Loucy (cell line): ENCODE data around the gene TMCC2.

Experiments
- H2AFZ ChIP-seq: fragments of 200-600 bp; sonication (generic); 2 replicates; pipeline ENCODE4 v1.6.0; 2016; ENCODE audit warnings: antibody characterized with exemption, mild to moderate bottlenecking, low read length, moderate library complexity
- H3F3A ChIP-seq: fragments of 200-600 bp; 2 replicates; pipeline ENCODE4 v1.6.0; 2016; ENCODE audit warnings: antibody characterized with exemption, low read depth, mild to moderate bottlenecking
- H3K27me3 ChIP-seq: fragments of 200-600 bp; sonication (generic); 2 replicates; pipeline ENCODE4 v1.6.1; 2014; ENCODE audit warnings: low read length, mild to moderate bottlenecking; ENCODE audit not compliant: insufficient read depth, poor library complexity, severe bottlenecking
- H3K36me3 ChIP-seq: fragments of 200-600 bp; sonication (generic); 2 replicates; pipeline ENCODE4 v1.6.1; 2016; ENCODE audit warnings: low read length; ENCODE audit not compliant: insufficient read depth
- H3K4me1 ChIP-seq: fragments of 200-600 bp; sonication (generic); 2 replicates; pipeline ENCODE4 v1.5.1; 2014; ENCODE audit warnings: low read length, mild to moderate bottlenecking; ENCODE audit not compliant: insufficient read depth, poor library complexity, severe bottlenecking
- H3K4me2 ChIP-seq: fragments of 200-600 bp; sonication (generic); 2 replicates; pipeline ENCODE4 v1.6.0; 2014; ENCODE audit warnings: antibody characterized with exemption, low read length, low read depth, mild to moderate bottlenecking; ENCODE audit not compliant: poor library complexity, severe bottlenecking
- H3K4me3 ChIP-seq: fragments of 200-600 bp; sonication (generic); 2 replicates; pipeline ENCODE4 v1.5.1; 2014; ENCODE audit warnings: low read length, mild to moderate bottlenecking, mixed read lengths; ENCODE audit not compliant: poor library complexity, severe bottlenecking
- H3K79me2 ChIP-seq: fragments of 200-600 bp; sonication (generic); 2 replicates; pipeline ENCODE4 v1.6.1; 2014; ENCODE audit warnings: low read length; ENCODE audit not compliant: insufficient read depth
- H3K9ac ChIP-seq: fragments of 200-600 bp; sonication (generic); 2 replicates; pipeline ENCODE4 v1.6.0; 2014; ENCODE audit warnings: mild to moderate bottlenecking, low read depth, low read length, moderate library complexity; ENCODE audit not compliant: poor library complexity, severe bottlenecking
- H3K9me2 ChIP-seq: fragments of 200-600 bp; sonication (generic); replicated peaks from 2 replicates; pipeline ENCODE4 v1.6.1; 2016; ENCODE audit warnings: low read depth, low read length, mixed read lengths
- H3K9me3 ChIP-seq: fragments of 200-600 bp; sonication (generic); 2 replicates; pipeline ENCODE4 v1.6.1; 2014; ENCODE audit warnings: mild to moderate bottlenecking, antibody characterized with exemption, low read length, low read depth; ENCODE audit not compliant: insufficient read depth
- H4K20me1 ChIP-seq: fragments of 200-600 bp; sonication (generic); 2 replicates; pipeline ENCODE4 v1.6.0; 2014; ENCODE audit warnings: antibody characterized with exemption, low read length, mild to moderate bottlenecking; ENCODE audit not compliant: insufficient read depth, poor library complexity, severe bottlenecking
- EZH2phosphoT487 ChIP-seq: fragments of 200-600 bp; IDR thresholded peaks from 2 replicates; pipeline ENCODE4 v1.6.1; 2018; ENCODE audit warnings: antibody characterized with exemption, mild to moderate bottlenecking, moderate library complexity, borderline replicate concordance
- TF ChIP-seq, protein P1 (sequence below): fragments of 200-600 bp; sonication (generic); conservative IDR thresholded peaks from 2 replicates; pipeline ENCODE4 v1.5.1; 2014; ENCODE audit warnings: mild to moderate bottlenecking, antibody characterized with exemption, low read length

TMCC2 gene

DNA sequence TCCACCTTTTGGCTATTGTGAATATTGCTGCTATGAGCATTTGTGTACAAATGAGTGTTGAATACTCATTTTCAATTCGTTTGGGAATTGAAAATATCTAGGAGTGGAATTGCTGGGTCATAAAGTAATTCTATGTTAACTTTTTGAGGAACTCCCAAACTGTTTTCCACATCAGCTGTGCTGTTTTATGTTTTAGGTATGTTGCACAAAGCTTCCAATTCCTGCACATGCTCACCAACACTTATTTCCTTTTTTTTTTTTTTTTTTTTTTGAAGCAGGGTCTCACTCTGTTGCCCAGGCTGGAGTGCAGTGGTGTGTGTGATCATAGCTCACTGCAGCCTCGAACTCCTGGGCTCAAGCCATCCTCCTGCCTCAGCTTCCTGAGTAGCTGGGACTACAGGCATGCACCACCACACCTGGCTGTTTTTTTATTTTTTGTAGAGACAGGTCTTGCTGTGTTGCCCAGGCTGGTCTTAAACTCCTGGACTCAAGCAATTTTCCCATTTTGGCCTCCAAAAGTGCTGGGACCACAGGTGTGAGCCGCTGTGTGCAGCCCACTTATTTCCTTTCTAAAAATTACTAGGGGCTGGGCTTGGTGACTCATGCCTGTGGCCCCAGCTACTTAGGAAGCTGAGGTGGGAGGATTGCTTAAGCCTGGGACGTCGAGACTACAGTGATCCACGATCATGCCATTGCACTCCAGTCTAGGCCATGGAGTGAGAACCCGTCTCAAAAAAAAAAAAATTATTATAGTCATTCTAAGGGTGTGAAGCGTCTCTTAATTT, 33.4 kb downstream of the TMCC2 start:
- TF ChIP-seq, protein P1, sequence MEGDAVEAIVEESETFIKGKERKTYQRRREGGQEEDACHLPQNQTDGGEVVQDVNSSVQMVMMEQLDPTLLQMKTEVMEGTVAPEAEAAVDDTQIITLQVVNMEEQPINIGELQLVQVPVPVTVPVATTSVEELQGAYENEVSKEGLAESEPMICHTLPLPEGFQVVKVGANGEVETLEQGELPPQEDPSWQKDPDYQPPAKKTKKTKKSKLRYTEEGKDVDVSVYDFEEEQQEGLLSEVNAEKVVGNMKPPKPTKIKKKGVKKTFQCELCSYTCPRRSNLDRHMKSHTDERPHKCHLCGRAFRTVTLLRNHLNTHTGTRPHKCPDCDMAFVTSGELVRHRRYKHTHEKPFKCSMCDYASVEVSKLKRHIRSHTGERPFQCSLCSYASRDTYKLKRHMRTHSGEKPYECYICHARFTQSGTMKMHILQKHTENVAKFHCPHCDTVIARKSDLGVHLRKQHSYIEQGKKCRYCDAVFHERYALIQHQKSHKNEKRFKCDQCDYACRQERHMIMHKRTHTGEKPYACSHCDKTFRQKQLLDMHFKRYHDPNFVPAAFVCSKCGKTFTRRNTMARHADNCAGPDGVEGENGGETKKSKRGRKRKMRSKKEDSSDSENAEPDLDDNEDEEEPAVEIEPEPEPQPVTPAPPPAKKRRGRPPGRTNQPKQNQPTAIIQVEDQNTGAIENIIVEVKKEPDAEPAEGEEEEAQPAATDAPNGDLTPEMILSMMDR: no peak
- no peak for TF ChIP-seq EZH2phosphoT487
- Histone ChIP-seq H3K4me3 (no peak overlapping the region), H3F3A (no peaks in the 10 kb centered on the region), H4K20me1 (no peaks in the 10 kb centered on the region), H3K79me2 (no peaks in the 10 kb centered on the region), H3K9me2 (no peaks in the 10 kb centered on the region), H3K36me3 (no peaks in the 10 kb centered on the region), H3K4me1 (peaks cover 25% of the 10 kb centered on the region), H3K27me3 (no peaks in the 10 kb centered on the region), H3K9me3 (no peaks in the 10 kb centered on the region), H2AFZ (no peak overlapping the region), H3K9ac (no peak overlapping the region), H3K4me2 (peak overlapping the region; percentile 53)

DNA sequence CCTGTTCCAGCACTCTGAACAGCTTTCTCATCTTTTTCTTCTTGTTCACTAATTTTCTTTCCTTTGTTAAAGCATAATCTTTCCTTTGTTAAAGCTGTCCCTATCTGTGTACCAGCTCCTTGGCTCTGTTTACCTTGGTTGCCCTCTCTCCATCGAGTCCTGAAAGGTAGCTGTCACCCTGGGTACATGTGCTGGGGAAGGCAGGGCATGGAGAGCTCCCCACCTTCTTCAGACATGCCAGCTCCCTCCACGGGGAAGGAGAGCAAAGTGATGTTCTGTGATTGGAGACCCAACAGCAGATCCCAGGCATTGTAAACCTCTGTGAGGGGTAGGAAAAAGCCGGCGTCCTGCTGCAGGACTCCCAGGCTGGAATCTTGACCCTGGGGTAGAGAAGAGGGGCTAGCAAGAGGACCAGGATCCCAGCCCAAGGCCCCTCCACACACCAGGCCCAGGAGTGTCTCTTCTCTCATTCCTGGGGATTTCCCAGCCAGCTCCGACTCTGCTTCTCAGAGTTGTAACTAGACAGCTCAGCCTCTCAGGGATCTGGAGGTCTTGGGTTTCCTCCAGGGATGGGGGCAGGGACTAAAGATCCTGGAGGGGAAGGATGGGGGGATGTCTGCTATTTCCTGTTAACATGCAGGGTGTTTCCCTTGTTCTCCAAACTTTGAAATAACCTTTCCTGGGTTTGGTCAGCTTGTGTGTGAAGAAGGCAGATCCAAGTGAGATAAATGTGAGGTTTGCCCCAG, 34.4 kb downstream of the TMCC2 start:
- Histone ChIP-seq H3F3A (no peaks in the 10 kb centered on the region), H3K36me3 (no peaks in the 10 kb centered on the region), H3K27me3 (no peaks in the 10 kb centered on the region), H4K20me1 (no peaks in the 10 kb centered on the region), H2AFZ (no peak overlapping the region), H3K79me2 (no peaks in the 10 kb centered on the region), H3K4me2 (peak overlapping the region; percentile 53), H3K4me3 (peak overlapping the region; percentile 26), H3K9me3 (no peaks in the 10 kb centered on the region), H3K9ac (no peak overlapping the region), H3K9me2 (no peaks in the 10 kb centered on the region), H3K4me1 (peaks cover 33% of the 10 kb centered on the region)
- TF ChIP-seq EZH2phosphoT487: no peak
- TF ChIP-seq, protein P1: no peak

DNA sequence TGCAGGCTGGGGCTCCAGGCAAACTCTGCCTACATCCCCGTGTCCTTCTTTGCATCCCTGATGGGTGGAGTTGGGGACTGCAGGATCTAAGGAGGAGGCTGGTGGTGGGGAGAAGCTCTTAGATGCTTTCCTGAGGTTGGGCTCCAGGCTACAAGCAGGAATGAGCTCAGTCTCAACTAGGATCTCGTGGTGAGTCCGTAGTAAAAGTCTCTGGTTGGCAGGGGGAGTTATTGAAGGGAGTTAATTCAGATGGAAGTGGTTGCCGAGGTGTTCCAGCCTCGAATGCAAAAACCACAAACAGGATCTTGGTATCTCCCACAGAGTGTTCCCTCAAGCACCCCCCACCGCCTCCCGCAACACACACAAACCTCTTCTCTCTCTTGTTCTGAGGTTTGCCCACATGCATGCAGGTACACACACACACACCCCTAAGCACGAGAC, 35.0 kb downstream of the TMCC2 start:
- no peak for TF ChIP-seq EZH2phosphoT487
- TF ChIP-seq, protein P1: no peak
- no peaks in the 10 kb centered on the region for H3K27me3 ChIP-seq
- H3K4me3 ChIP-seq: peak overlapping the region; percentile 26
- H3K79me2 ChIP-seq: no peaks in the 10 kb centered on the region
- no peak overlapping the region for H2AFZ ChIP-seq
- H3K4me2 ChIP-seq: peak overlapping the region; percentile 53
- H3K9me2 ChIP-seq: no peaks in the 10 kb centered on the region
- H3K9me3 ChIP-seq: no peaks in the 10 kb centered on the region
- no peaks in the 10 kb centered on the region for H3F3A ChIP-seq
- H4K20me1 ChIP-seq: no peaks in the 10 kb centered on the region
- no peak overlapping the region for H3K9ac ChIP-seq
- H3K4me1 ChIP-seq: peaks cover 39% of the 10 kb centered on the region
- no peaks in the 10 kb centered on the region for H3K36me3 ChIP-seq
